ENCODE results near the gene ZNF813. TPM values are rescaled to one million over a fixed set of nuclear protein-coding genes. Genes with fewer than 3 reads are reported as not detected.
"Not testable (repeated sequence)": the region's sequence is repeated elsewhere in the genome, so short reads cannot be mapped to it uniquely, and the experiment has no call there.

ZNF813 gene
- total and polyA plus RNA-seq, 2 experiments from 2014 or later: 2.8 to 8.6 TPM

DNA sequence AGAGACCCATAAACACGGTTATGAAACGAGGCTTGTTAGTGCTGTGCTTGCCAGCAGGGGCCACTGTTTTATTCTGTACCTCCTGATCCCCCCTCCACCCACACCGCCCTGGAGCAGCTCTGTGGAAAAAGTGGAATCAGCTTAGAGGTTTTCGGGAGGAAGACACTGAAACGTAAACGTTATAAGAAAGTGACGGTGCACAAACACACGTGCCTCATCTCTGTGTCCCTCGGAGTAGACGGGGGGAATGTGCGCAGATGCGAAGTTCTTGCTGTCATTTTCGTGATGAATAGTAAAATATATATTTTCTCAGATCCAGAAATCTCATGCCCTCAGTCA lies 36.8 kb downstream of the ZNF813 start:
- DNase-seq (ENCODE audit: low spot score): peak; percentile 52
- 22% methylated on average over 13 of the region's 13 CpGs for WGBS (ENCODE audit: low lambda C conversion rate, missing lambda C conversion rate)
- Histone ChIP-seq H3K4me2 (peak overlapping the region; percentile 89), H3K4me1 (ENCODE audit: insufficient read depth) (peaks cover 22% of the 10 kb centered on the region), H3K27ac (peak overlapping the region; percentile 94), H3K4me3 (peak overlapping the region; percentile 58), H2AFZ (peak overlapping the region; percentile 36)
- TF ChIP-seq, protein P1, sequence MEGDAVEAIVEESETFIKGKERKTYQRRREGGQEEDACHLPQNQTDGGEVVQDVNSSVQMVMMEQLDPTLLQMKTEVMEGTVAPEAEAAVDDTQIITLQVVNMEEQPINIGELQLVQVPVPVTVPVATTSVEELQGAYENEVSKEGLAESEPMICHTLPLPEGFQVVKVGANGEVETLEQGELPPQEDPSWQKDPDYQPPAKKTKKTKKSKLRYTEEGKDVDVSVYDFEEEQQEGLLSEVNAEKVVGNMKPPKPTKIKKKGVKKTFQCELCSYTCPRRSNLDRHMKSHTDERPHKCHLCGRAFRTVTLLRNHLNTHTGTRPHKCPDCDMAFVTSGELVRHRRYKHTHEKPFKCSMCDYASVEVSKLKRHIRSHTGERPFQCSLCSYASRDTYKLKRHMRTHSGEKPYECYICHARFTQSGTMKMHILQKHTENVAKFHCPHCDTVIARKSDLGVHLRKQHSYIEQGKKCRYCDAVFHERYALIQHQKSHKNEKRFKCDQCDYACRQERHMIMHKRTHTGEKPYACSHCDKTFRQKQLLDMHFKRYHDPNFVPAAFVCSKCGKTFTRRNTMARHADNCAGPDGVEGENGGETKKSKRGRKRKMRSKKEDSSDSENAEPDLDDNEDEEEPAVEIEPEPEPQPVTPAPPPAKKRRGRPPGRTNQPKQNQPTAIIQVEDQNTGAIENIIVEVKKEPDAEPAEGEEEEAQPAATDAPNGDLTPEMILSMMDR (IDR thresholded peaks at IDR 0.05; ENCODE audit: poor library complexity): peak; percentile 20
- H4K20me1 ChIP-seq (ENCODE audit: insufficient read depth, poor library complexity, severe bottlenecking); H3K36me3 ChIP-seq (replicated peaks; ENCODE audit: insufficient read depth, low read depth); H3K79me2 ChIP-seq; H3K9me2 ChIP-seq (replicated peaks; ENCODE audit: insufficient read depth); H3K9me3 ChIP-seq (ENCODE audit: low read depth); H3K27me3 ChIP-seq: not testable (repeated sequence)

DNA sequence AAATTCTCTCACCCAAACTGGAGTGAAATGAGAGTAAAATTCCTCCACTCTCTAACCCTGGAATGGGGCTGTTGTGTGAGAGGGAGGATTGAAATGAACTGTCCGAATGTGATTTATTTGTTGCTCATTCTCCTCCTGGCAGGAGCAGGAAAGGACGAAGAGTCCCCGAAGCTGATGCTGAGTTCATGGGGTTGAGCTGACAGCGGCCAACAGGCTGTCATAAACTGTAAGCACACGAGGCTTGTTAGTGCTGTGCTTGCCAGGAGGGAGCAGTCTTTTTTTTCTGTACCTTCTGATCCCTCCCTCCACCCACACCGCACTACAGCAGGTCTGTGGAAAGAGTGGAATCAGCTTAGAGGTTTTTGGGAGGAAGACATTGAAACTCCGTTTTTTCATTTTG lies 37.4 kb downstream of the ZNF813 start:
- WGBS (ENCODE audit: low lambda C conversion rate, missing lambda C conversion rate): 39% methylated on average over 7 of the region's 7 CpGs
- TF ChIP-seq, protein P1 (IDR thresholded peaks at IDR 0.05; ENCODE audit: poor library complexity): no peak
- TF ChIP-seq EZH2 (IDR thresholded peaks at IDR 0.05; ENCODE audit: borderline replicate concordance): no peak
- no peak for TF ChIP-seq EZH2phosphoT487 (IDR thresholded peaks at IDR 0.05; ENCODE audit: low read depth, severe bottlenecking, unreplicated experiment)
- Histone ChIP-seq H3K27me3 (no peaks in the 10 kb centered on the region), H4K20me1 (ENCODE audit: insufficient read depth, poor library complexity, severe bottlenecking) (no peaks in the 10 kb centered on the region), H3K27ac (peak overlapping the region; percentile 94), H3K4me3 (peak overlapping the region; percentile 58), H3K36me3 (replicated peaks; ENCODE audit: insufficient read depth, low read depth) (no peaks in the 10 kb centered on the region), H3K4me1 (ENCODE audit: insufficient read depth) (peaks cover 22% of the 10 kb centered on the region), H3K79me2 (no peaks in the 10 kb centered on the region), H3K9me2 (replicated peaks; ENCODE audit: insufficient read depth) (no peaks in the 10 kb centered on the region), H2AFZ (peak overlapping the region; percentile 36), H3K9me3 (ENCODE audit: low read depth) (no peaks in the 10 kb centered on the region), H3K4me2 (peak overlapping the region; percentile 89)
- peak; percentile 61 for DNase-seq (ENCODE audit: low spot score)

DNA sequence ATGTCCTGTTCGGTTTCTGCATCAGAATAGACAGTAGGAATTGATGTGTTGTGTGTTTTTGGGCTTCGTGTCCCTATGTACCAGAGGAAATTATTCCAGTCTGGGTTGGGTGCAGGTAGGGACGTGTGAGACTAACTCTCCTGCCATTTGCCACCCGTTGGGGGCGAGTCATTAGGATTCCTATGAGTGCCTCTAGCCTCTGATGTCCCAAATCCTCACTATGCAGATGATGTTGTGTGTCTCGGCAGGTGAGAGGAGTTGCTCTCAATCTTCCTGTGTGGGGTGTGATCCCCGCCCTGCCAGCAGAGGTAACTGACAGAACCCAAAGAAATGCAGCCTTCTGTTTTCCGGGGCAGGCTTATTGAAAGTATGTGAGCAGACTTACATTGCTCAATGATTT lies 39.2 kb downstream of the ZNF813 start:
- no peak overlapping the region for H2AFZ ChIP-seq
- no peaks in the 10 kb centered on the region for H3K9me2 ChIP-seq (replicated peaks; ENCODE audit: insufficient read depth)
- no peak overlapping the region for H3K27ac ChIP-seq
- no peak overlapping the region for H3K4me3 ChIP-seq
- H3K36me3 ChIP-seq (replicated peaks; ENCODE audit: insufficient read depth, low read depth): no peaks in the 10 kb centered on the region
- H3K4me1 ChIP-seq (ENCODE audit: insufficient read depth): peaks cover 22% of the 10 kb centered on the region
- 78% methylated on average over 8 of the region's 8 CpGs for WGBS (ENCODE audit: low lambda C conversion rate, missing lambda C conversion rate)
- no peaks in the 10 kb centered on the region for H3K9me3 ChIP-seq (ENCODE audit: low read depth)
- H3K27me3 ChIP-seq: no peaks in the 10 kb centered on the region
- no peaks in the 10 kb centered on the region for H4K20me1 ChIP-seq (ENCODE audit: insufficient read depth, poor library complexity, severe bottlenecking)
- no peak overlapping the region for H3K4me2 ChIP-seq
- no peaks in the 10 kb centered on the region for H3K79me2 ChIP-seq
- no peak for DNase-seq (ENCODE audit: low spot score)
- TF ChIP-seq, protein P1 (IDR thresholded peaks at IDR 0.05; ENCODE audit: poor library complexity): no peak
- TF ChIP-seq EZH2phosphoT487 (IDR thresholded peaks at IDR 0.05; ENCODE audit: low read depth, severe bottlenecking, unreplicated experiment) (no peak), EZH2 (IDR thresholded peaks at IDR 0.05; ENCODE audit: borderline replicate concordance) (no peak)
